Right renal cortex interstitium (tissue), 3 donors: ENCODE measurements around the gene SAMD5. TPM values are rescaled to one million over a fixed set of nuclear protein-coding genes. Genes with fewer than 3 reads are reported as not detected.

Experiments
- DNase-seq, 3 donors: peaks; one replicate each; pipeline ENCODE4 v3.0.0-alpha.2; 2013; ENCODE audit warnings: low read depth in 3 of 3, low spot score in 2 of 3
- polyA plus RNA-seq, 3 donors: library from polyadenylated mRNA; unstranded; fragments of 120-200 nt; gene quantifications; one replicate each; pipeline ENCODE4 v1.2.1, GENCODE V29; 2013; ENCODE audit not compliant: insufficient read length in 3 of 3

SAMD5 gene
- 10 to 100 TPM; 12.6 to 14.9 (median 14.4) TPM for polyA plus RNA-seq

DNA sequence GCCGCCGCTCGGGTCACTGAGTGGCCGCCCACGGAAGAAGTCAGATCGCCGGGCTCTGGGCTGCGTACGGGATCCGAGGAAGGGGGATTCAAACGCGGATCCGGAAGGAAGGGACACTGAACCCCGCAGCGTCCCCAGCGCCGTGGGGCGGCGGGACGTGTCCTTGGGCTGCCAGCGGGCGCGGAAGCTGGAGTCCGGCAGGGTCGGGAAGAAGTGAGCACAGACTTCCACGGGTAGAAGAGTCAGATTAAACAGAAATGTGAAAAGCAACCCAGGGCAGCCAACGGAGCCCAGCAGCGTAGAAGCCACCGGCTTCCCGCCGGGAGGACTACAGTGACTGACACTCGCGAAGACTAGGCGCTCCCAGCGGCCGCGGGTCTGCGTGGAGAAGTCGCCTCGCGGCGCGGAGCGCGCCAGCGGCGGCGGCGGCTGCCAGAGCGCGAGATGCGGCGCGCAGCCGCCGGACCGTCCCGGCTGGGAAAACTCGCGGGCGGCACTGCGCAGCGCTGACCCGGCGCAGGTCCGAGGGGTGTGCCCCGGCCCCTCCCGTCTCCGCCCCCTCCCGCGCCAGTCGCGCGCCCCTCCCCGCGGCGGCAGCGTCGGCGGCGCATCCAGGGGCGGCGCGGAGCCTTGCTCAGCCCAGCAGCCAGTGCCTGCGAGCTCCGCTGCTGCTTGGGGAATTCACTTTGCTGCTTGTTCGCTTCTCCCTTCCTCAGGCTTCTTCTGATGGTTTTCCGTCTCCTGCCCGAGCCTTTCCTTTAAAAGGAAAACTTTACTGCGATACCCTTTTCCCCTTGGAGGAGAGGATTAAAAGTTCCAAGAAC is at the start of gene SAMD5:
Gene SAMD5 (plus strand): TSS at position 649 of the 824 bp plus-strand sequence. CDS start 239 bp downstream, outside the sequence.
- DNase-seq, result peak in 1 of 3 donors; percentile 39

DNA sequence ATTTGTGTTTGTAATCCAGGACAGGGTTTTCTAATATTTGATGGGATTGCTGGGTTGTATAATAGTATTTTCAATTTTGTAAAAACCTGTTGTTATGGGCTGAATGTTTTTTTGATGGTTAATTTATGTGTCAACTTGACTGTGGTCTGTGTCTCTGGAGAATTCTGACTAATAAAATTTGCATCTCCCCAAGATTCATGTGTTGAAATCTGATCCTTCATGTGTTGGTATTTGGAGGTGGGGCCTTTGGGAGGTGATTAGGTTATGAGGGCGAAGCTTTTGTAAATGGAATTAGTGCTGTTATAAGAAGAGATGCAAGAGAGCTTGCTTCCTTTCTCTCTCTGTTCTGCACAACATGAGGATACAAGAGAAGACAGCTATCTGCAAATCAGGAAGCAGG is 48.7 kb upstream of the SAMD5 start:
- no peak for DNase-seq

DNA sequence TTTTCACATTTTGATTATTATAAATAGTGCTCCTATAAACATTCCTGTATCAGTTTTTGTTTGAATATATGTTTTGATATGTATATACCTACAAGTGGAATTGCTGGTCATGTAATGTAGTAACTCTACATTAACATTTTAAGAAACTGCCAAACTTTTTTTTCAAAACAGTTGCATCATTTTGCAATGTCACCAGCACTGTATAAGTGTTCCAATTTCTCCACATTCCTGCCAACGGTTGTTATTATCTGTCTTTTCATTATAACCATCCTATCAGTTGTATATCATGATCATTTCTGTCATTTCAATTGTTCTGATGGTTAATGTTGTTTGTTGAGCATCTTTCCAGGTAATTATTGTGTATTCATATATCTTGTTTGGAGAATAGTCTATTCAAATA is 44.8 kb upstream of the SAMD5 start:
- no peak for DNase-seq

DNA sequence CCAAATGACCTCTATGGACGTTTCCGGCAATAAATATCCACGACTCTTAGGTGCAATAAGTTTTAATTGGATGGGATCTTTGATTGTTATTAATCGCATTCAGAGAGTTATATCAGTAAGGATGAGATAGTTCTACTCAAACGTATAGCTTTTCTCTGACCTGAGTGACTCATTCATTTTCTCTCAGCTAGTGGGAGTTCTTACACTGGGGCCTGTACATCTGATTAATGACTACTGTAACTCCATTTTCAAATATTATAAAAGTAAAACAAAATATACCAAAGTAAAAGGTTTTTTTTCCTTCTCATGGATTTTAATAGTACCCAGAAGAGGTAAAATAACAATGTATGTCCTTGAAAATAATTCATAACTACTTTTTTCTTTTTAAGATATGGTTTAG is 41.1 kb upstream of the SAMD5 start:
- DNase-seq, result no peak

DNA sequence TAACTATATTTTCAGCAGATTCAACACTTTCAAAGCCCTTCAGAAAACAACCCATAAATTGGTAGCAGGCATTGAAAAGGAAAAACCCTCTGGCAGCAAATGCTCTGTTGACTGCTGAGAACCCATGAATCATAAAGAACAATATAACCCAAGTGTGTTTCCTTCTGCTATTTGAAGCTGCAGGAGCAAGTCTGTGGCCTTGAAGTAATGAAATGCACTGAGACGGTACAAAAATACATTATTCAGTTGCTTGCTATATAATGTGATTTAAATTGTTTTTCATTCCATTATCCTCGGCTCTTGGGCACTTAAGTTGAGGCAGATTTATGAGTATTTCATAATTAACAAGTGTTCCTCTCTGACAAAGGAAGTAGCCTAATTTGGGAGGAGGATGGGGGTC is 40.6 kb upstream of the SAMD5 start:
- no peak for DNase-seq

DNA sequence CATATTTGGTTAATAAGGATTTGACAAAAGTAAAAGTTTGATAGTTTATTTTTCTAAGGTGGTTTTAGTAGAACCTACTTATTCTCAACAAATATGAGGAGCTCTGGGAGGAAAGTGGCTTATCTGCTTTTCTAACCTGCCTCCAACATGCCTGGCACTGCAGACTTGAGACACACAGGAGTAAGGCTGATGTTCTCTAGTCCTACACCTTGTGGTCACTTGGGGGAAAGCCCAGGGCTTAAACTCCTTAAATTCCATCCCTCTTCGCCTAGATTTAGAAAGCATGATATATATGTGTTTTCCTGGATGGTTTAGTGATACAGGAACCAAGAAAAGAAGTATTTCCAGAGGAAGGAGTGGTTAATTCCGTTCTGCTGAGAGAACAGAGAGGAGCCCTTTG is 39.9 kb upstream of the SAMD5 start:
- no peak for DNase-seq

DNA sequence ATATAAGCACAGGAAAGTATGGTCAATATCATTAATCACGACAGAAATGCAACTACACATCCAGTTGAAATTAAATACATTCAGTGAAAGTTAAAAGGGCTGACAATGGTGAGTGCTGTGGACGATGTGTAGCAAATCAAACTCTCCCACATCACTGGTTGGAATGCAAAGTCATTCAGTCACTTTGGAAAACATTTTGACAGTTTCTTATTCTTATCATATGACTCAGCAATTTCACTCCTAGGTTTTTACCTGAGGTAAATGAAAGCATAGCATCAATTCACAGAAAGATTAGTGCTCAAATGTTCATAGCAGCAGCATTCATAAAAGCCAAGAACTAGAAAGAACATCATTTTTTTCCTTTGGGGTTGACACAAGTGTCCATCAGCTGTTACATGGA is 28.6 kb upstream of the SAMD5 start:
- no peak for DNase-seq

DNA sequence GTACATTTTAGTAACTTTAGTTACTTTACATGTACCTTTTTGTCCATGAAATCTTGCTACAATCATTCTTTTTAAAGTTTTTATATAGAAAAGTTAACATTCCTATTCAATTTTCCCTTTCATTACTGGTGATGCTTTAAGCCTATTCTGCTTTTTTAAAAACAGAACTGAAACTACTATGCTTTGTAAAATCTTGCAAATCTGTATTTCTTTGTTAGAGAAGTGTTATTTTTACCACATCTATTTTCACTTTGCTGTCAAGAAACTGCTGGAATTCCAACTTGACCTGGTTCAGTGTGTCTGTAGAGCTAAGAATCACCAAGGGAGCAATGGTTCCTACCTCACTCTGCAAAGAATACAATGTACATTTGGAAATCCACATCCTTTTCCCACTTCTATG is 21.8 kb upstream of the SAMD5 start:
- no peak for DNase-seq

DNA sequence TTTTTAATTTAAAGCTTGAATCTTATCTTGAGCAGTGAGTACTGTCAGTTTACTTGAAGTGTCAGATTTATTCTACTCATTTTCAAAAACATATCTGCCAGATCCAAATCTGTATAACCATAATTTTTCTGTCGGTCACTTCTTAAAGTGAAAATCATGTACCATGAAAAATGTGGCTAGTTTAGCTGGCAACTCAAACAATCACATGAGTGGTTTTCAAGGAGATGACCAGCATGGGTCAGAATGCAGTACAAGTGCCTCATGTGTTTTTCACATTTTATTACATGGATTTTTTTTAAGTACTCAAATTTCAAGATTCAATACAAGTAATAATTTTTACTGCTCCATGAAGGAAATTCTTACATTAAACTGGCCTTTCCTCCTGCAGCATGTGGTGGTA is 11.0 kb upstream of the SAMD5 start:
- no peak for DNase-seq

DNA sequence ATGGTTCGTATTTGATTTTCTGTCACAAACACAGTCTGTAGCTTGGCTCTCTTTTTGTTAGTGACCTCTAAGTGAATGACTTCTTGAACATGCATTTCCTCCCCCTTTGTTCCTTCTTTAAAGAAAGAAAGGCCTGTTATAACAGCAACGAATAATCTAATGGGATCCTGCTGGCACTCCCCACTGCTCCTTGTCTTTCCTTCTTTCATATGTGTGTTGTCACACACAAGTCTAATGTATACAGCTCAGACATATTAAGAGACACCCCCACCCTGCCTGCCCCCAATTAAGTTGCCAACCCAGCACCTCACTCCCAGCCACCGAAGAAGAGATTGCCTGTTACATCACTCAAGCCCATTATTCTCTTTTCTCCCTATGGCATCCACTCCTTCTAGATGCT is 4.9 kb upstream of the SAMD5 start:
- no peak for DNase-seq

DNA sequence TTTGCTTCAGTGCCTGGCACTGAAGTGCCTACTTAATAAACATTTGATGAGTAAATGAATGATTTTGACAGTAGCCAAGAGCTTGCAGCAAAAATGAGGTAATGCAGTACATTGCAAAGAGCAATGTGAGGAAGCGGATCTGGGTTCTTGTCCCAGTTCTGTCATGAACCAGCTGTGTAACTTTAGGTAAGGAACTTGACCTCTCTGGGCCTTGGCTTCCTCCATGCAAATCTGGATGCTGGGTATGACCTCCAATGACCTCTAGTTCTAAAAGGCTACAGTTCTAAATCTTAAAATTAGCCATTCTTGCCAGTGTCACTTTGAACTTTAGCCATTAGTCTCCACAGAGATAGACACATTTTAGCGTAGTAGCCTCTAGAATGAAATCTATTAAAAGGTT is 3.6 kb upstream of the SAMD5 start:
- DNase-seq, result no peak

DNA sequence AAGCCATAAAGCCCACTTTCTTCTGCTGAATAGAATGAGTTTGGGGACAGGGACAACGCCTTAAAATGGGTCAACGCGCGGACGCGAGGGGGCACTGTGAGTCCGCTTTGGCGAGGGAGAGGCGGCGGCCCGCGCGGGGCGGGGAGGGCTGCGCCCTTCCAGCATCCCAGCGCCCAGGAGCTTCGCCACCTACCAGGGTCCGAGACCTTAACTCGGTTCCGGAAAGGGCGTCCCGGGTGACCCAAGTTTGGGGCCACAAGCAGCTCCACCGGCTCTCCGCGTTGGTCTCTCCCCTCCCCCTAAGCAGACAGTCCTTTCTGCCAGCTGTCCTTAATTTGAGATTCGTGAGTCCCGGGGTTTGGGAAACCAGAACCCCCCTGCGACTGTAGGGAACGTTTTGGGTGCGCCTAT is 1.8 kb upstream of the SAMD5 start:
- peak in 1 of 3 donors; percentile 35 for DNase-seq

DNA sequence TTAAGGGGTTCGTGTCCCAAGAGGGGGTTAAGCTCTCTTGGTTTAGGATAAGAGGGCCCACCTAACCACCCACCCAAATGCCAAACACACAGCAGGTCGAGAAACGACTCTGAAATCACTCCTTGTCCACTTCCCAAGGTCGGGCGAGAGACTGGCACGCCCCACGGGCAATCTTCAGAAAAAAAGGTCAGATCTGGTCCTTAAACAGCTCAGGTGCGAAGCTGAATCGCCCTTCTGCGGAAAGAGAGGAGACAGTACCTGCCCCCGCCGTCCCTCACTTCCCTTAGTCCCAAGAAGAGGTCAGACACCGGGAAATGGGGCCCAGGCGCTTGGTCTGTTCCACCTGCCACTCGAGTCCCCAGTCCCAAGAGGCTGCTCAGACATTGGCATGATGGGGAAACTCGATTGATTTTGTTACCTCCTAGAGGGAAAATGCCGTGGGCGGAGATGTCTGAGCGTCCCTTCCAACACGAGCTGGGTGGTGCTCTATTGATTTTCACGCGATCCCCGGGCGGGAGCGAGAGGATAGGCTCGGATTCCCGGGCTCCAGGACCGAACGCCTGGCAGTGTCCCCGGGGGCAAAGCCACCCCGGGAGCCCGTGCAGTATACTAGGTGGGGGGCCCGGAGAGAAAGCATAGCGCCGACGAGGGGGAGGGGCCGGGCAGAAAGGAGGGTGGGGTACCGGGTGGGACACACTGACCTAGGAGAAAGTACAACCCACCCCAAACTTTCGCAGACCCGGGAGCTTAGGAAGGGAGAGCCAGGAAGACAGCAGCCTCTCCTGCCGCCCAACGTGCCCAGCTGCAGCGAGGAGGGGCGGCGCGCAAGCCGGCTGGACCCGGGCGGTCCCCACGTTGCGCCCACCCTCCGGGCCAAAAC is 1.1 kb upstream of the SAMD5 start:
- peak in 1 of 3 donors; percentile 15 for DNase-seq

DNA sequence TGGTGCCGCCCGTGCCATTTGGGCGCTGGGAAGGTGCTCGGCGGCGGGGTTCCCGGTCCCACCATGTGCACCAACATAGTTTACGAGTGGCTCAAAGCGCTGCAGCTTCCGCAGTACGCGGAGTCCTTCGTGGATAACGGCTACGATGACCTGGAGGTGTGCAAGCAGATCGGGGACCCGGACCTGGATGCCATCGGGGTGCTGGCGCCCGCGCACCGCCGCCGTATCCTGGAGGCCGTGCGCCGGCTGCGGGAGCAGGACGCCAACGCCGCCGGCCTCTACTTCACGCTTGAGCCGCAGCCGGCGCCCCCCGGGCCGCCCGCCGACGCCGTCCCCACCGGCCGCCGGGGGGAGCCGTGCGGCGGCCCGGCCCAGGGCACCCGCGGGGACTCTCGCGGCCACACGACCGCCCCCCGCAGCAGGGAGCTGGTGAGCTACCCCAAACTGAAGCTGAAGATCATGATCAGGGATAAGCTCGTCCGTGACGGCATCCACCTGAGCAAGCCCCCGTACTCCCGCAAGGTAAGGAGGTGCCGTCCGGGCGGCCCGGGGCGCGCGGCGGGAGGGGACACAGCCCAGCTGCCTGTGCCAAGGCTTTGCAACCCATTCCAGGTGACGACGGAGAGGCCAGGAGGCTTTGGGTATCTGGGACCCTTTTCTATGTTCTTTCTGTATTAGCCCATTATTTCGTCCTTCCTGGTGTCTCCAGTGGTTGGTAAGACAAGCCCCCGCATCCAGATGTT is 547 bp downstream of the SAMD5 start:
- DNase-seq, result peak in 1 of 3 donors; percentile 8

DNA sequence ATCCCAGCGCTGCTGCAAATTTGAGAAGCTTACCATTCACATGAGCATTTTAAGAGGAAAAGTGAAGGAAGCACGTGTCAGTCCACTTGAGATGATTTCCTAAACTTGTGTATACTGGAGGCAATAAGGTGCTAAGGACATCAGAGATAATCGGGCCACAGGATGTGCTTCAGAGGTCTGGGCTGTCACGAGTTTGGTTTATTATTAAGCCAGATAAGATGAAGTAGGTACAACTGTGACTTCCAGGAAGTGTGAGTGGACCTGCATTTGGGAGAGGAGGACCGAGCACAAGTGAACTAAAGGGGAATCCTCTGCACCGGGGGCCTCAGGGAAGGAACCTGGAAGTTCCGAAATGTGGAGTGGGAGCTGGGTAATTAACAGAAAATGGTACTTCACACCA is 1.4 kb downstream of the SAMD5 start:
- DNase-seq, result peak in 1 of 3 donors; percentile 8

DNA sequence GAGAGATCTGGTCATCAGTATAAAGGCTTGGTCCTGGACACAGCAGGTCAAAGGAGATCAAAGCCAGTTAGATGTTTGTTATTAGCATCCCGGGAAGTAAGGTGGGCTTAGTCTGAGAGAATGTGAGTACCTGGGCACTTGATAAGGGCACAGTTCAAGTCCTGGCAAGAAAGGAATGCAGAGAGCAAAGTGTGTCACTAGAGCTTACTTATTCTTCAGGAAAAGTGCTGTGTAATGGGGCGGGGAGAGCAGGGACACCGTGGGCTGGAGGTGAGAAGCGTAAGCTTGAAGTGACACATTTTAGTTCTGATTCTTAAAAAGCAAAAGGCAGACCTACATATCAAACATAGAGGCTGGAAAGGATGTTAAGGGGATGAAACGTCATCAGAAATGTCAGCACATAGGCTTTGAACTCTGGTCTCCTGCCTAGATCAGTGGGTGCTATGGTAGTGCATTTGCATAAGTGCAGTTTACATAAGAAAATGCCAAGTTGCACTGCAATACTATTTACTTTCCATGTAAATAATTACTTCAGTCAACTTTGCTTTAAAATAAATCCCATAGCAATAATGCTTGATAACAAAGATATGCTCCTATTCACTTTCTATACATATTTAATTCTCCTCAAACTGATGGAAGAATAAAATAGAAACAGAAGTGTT is 2.6 kb downstream of the SAMD5 start:
- DNase-seq, result no peak

DNA sequence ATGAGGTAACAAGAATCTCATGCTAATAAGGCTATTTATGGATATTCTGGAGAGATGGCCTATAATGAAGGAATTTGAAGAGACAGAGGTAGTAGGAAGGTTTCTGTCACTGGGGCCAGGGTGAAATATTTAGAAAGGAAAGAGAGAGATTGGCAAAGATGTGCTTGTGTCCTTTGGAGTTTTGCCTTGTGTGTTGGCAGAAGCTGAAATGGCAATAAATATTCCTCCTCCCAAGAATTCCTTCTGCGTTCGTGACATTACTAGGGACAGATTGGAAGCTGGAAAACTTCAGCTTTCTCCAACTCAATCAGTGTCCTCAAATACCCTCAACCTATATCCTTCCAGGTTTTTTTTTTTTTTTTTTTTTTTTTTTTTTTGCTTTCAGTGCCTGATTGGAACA is 6.3 kb downstream of the SAMD5 start:
- DNase-seq, result no peak

DNA sequence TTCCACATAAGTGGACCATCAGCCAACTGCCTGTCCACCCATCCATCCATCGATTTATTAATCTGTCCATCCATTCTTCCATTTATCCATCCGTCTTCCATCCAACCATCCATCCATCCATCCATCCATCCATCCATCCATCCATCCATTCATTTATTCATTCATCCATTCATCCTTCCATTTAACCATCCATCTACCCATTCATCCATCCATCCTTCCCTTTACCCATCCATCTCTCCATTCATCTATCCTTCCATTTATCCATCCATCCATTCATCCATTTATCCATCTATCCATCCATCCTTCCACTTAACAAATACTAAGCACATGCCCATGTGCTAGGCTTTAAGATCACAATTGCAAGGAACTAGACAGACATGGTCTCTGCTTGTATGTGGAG is 6.8 kb downstream of the SAMD5 start:
- DNase-seq, result no peak

DNA sequence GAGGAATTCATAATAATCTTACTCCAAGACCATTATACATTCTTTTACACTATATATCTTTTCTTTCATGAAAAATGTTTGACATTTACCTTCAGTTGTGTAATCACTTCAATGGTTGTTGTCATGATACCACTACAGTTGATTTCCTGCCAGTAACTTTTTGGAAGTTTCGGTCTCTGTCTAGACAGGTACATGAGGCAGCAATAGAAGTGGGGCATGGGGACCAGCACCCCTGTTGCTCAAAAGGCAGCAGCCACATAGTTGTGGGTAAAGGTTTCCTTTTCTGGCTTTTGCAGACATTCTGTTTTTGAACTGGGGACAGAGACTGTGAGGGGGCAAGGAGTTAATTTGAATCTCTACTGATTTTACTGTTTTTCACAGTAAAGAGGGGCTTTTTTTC is 14.1 kb downstream of the SAMD5 start:
- DNase-seq, result no peak

DNA sequence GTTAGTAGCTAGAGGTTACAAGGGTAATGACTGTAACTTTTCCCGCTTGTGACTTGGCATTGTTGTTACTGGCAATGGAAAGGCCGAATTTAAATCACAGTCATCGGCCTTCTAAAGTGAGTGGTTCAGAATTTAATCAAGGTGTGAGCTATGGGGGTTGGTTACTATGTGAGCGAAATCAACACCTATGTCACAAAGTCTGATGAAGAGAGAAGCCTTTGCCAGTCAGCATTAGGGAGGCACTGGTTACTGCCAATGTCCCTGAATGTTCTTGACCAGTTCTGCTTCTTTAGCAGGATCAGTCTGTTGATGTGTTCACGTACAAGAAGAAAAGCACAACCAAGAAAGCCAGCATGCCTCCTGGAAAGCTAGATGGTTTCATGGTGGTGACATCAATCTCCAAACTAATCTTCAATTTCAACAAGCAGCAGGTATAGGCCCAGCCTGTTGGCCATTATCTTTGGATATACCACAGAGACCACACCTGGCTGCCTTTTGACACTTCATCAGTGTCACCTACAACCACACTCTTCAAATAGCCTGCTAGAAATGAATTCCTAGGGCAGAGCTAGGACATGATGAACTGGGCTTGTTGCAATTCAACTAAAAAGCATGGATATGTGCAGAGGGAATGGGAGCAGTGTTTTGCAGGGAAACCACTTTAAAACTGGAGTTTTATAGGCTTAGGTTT is 17.2 kb downstream of the SAMD5 start:
- no peak for DNase-seq
